Ishikawa (cell line): Measurements from ENCODE around the gene SRF.

Experiments used
- CEBPB ChIP-seq: IDR thresholded peaks from 2 replicates; pipeline ENCODE4 v1.6.1; 2012
- EGR1 ChIP-seq: IDR thresholded peaks from 2 replicates; pipeline ENCODE4 v1.6.1; 2012
- EP300 ChIP-seq: IDR thresholded peaks from 2 replicates; pipeline ENCODE4 v1.6.1; 2012; ENCODE audit warnings: borderline replicate concordance
- FOXM1 ChIP-seq: IDR thresholded peaks from 2 replicates; pipeline ENCODE4 v1.6.1; 2012; ENCODE audit warnings: low read depth, borderline replicate concordance
- NFIC ChIP-seq: IDR thresholded peaks from 2 replicates; pipeline ENCODE4 v1.6.1; 2012
- RAD21 ChIP-seq: IDR thresholded peaks from 2 replicates; pipeline ENCODE4 v1.6.1; 2012; ENCODE audit warnings: low read depth
- REST ChIP-seq: IDR thresholded peaks from 2 replicates; pipeline ENCODE4 v1.6.1; 2012; ENCODE audit warnings: low read depth, mild to moderate bottlenecking
- TCF12 ChIP-seq: IDR thresholded peaks from 2 replicates; pipeline ENCODE4 v1.6.1; 2012; ENCODE audit warnings: low read depth
- TEAD4 ChIP-seq: IDR thresholded peaks from 2 replicates; pipeline ENCODE4 v1.6.1; 2012
- YY1 ChIP-seq: IDR thresholded peaks from 2 replicates; pipeline ENCODE4 v1.6.1; 2012; ENCODE audit warnings: low read depth
- TF ChIP-seq, protein P1 (sequence below): IDR thresholded peaks from 2 replicates; pipeline ENCODE4 v1.6.1; 2012

DNA sequence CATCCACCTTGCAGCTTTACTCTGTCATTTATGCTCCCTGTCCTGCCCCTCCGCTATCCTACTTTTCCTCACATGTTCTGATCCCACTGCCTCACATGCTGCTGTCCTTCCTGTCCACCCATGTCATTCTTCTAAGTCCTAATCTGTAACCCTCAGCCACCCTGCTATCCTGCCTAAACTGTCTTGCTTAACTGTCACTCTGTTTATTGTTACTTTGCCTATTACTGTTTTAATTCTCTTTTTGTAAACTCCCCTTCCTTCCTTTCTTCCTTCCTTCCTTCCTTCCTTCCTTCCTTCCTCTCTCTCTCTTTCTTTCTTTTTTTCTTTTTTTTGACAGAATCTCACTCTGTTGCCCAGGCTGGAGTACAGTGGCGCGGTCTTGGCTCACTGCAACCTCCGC lies 12.4 kb downstream of the SRF start:
- TF ChIP-seq TEAD4 (no peak), YY1 (no peak), RAD21 (no peak), CEBPB (no peak), EP300 (no peak), REST (no peak), TCF12 (no peak), EGR1 (no peak), FOXM1 (no peak), NFIC (no peak)
- TF ChIP-seq, protein P1, sequence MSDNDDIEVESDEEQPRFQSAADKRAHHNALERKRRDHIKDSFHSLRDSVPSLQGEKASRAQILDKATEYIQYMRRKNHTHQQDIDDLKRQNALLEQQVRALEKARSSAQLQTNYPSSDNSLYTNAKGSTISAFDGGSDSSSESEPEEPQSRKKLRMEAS, result no peak
